GM18502 (cell line): ENCODE measurements around the gene AMN.
"Not testable (repeated sequence)": the region's sequence is repeated elsewhere in the genome, so short reads cannot be mapped to it uniquely, and the experiment has no call there.

Experiments used
- ATAC-seq: cut with Tn5 transposase; IDR thresholded peaks from one replicate; pipeline ENCODE4 v1.9.1; 2021; ENCODE audit warnings: mild to moderate bottlenecking; ENCODE audit not compliant: unreplicated experiment, poor library complexity

The AMN gene

GRCh38 chr14:102922490-102923200 lies at the start of gene AMN:
Gene AMN, plus strand, starts transcription at chr14:102922663. Its CDS starts 26 bp downstream, at chr14:102922689.
- ATAC-seq, result no peak

GRCh38 chr14:102873131-102873530 lies 49.3 kb upstream of the AMN start:
- ATAC-seq, result no peak

- no peak for ATAC-seq
Measured at GRCh38 chr14:102873546-102874061, 48.9 kb upstream of the AMN start.

GRCh38 chr14:102875652-102876051 lies 46.8 kb upstream of the AMN start:
- ATAC-seq, result no peak

- not testable (repeated sequence) for ATAC-seq
Measured at GRCh38 chr14:102877511-102877910, 45.0 kb upstream of the AMN start.

GRCh38 chr14:102878174-102878969 lies 44.1 kb upstream of the AMN start:
- ATAC-seq, result no peak

- no peak for ATAC-seq
Measured at GRCh38 chr14:102878970-102879460, 43.4 kb upstream of the AMN start.

GRCh38 chr14:102882226-102882906 lies 40.1 kb upstream of the AMN start:
- no peak for ATAC-seq

- ATAC-seq, result no peak
Measured at GRCh38 chr14:102883089-102883541, 39.3 kb upstream of the AMN start.

- ATAC-seq, result no peak
Measured at GRCh38 chr14:102883554-102883953, 38.9 kb upstream of the AMN start.

- ATAC-seq, result no peak
Measured at GRCh38 chr14:102885737-102886447, 36.6 kb upstream of the AMN start.

- no peak for ATAC-seq
Measured at GRCh38 chr14:102888748-102889147, 33.7 kb upstream of the AMN start.

GRCh38 chr14:102889615-102890014 lies 32.8 kb upstream of the AMN start:
- ATAC-seq, result no peak

GRCh38 chr14:102891111-102891510 lies 31.4 kb upstream of the AMN start:
- ATAC-seq, result no peak

- no peak for ATAC-seq
Measured at GRCh38 chr14:102891556-102891955, 30.9 kb upstream of the AMN start.

GRCh38 chr14:102892651-102893050 lies 29.8 kb upstream of the AMN start:
- ATAC-seq, result no peak

- ATAC-seq, result no peak
Measured at GRCh38 chr14:102893452-102893851, 29.0 kb upstream of the AMN start.

GRCh38 chr14:102896735-102897134 lies 25.7 kb upstream of the AMN start:
- ATAC-seq, result not testable (repeated sequence)

GRCh38 chr14:102897299-102898027 lies 25.0 kb upstream of the AMN start:
- no peak for ATAC-seq
